Keratinocyte (primary cell): ENCODE results near the gene EIF4E2.

ENCODE experiments used
- CTCF ChIP-seq, 3 experiments: IDR thresholded peaks in 1 of 3; conservative IDR thresholded peaks in 1 of 3; optimal IDR thresholded peaks in 1 of 3; 2 replicates in 2 of 3; 3 replicates in 1 of 3; pipeline versions ENCODE3 to v1.5.1; 2011; ENCODE audit warnings: low read length in 3 of 3, mild to moderate bottlenecking in 3 of 3, moderate library complexity in 2 of 3, control low read depth in 1 of 3, inconsistent platforms in 1 of 3; ENCODE audit not compliant: insufficient read depth in 2 of 3; ENCODE audit errors: extremely low read depth in 1 of 3
- EZH2 ChIP-seq: IDR thresholded peaks from one replicate; pipeline ENCODE4 v1.6.1; 2012; ENCODE audit warnings: inconsistent platforms, mild to moderate bottlenecking, low read length, moderate library complexity

GRCh38 chr2:232502911-232503808 is 47.3 kb upstream of the EIF4E2 start:
- no peak for TF ChIP-seq CTCF (optimal IDR thresholded peaks at IDR 0.05 in 1 of 3, IDR thresholded peaks at IDR 0.05 in 1 of 3, conservative IDR thresholded peaks at IDR 0.05 in 1 of 3; ENCODE audit: extremely low read depth in 1 of 3, insufficient read depth in 2 of 3, low read length in 3 of 3)
- TF ChIP-seq EZH2, result peak; percentile 98
